CD14-positive monocyte (primary cell): Measurements from ENCODE around the gene KRTAP5-7. TPM values are rescaled to one million over a fixed set of nuclear protein-coding genes. Genes with fewer than 3 reads are reported as not detected.

Experiments used
- DNase-seq, 3 donors: peaks; one replicate each; pipeline ENCODE4 v3.0.0-alpha.2; 2011 to 2022
- H2AFZ ChIP-seq: 2 replicates; pipeline ENCODE4 v1.6.0; 2012; ENCODE audit warnings: mild to moderate bottlenecking, low read depth, low read length, inconsistent platforms; ENCODE audit not compliant: insufficient read depth, poor library complexity, severe bottlenecking
- H3K27ac ChIP-seq, 2 donors: 1 replicate in 1 of 2; 2 replicates in 1 of 2; pipeline ENCODE4 v1.5.1; 2012 to 2013; ENCODE audit warnings: low read length in 2 of 2, control low read depth in 1 of 2, inconsistent platforms in 1 of 2, low read depth in 1 of 2, mild to moderate bottlenecking in 1 of 2
- H3K27me3 ChIP-seq, 2 donors: one replicate each; pipeline versions ENCODE4 v1.6.0 to v1.6.1; 2011 to 2013; ENCODE audit warnings: low read length in 2 of 2; ENCODE audit not compliant: control insufficient read depth in 2 of 2, insufficient read depth in 2 of 2
- H3K36me3 ChIP-seq, 2 donors: replicated peaks in 1 of 2; 1 replicate in 1 of 2; 2 replicates in 1 of 2; pipeline versions ENCODE4 v1.5.1 to v1.6.1; 2012 to 2013; ENCODE audit warnings: low read length in 2 of 2, control low read depth in 1 of 2, inconsistent platforms in 1 of 2, mild to moderate bottlenecking in 1 of 2; ENCODE audit not compliant: insufficient read depth in 2 of 2, control insufficient read depth in 1 of 2
- H3K4me1 ChIP-seq, 2 donors: 1 replicate in 1 of 2; 2 replicates in 1 of 2; pipeline versions ENCODE4 v1.5.1 to v1.6.1; 2012 to 2013; ENCODE audit warnings: low read length in 2 of 2, control low read depth in 1 of 2, inconsistent platforms in 1 of 2, mild to moderate bottlenecking in 1 of 2, moderate library complexity in 1 of 2; ENCODE audit not compliant: insufficient read depth in 2 of 2, control insufficient read depth in 1 of 2
- H3K4me2 ChIP-seq: replicated peaks from 2 replicates; pipeline ENCODE3; 2012; ENCODE audit warnings: low read length, moderate library complexity, mild to moderate bottlenecking; ENCODE audit not compliant: poor library complexity, severe bottlenecking; ENCODE audit errors: extremely low read depth
- H3K4me3 ChIP-seq, 3 experiments: fragments of 200-600 bp in 1 of 3; sonication (generic) in 1 of 3; replicated peaks in 1 of 3; 1 replicate in 2 of 3; 2 replicates in 1 of 3; pipeline ENCODE4 v1.5.1; 2011 to 2013; ENCODE audit warnings: low read length in 3 of 3, mild to moderate bottlenecking in 3 of 3, control low read depth in 2 of 3, low read depth in 2 of 3, inconsistent platforms in 1 of 3, moderate library complexity in 1 of 3
- H3K79me2 ChIP-seq: 2 replicates; pipeline ENCODE4 v1.6.0; 2012; ENCODE audit warnings: mild to moderate bottlenecking, control low read depth, inconsistent platforms, low read length, moderate library complexity; ENCODE audit not compliant: insufficient read depth
- H3K9ac ChIP-seq: 2 replicates; pipeline ENCODE4 v1.6.0; 2017; ENCODE audit warnings: low read length, mild to moderate bottlenecking; ENCODE audit not compliant: insufficient read depth, poor library complexity, severe bottlenecking
- H3K9me3 ChIP-seq, 2 donors: replicated peaks in 1 of 2; 1 replicate in 1 of 2; 2 replicates in 1 of 2; pipeline versions ENCODE4 v1.5.1 to v1.6.1; 2012 to 2013; ENCODE audit warnings: low read length in 2 of 2, control low read depth in 1 of 2; ENCODE audit not compliant: control insufficient read depth in 1 of 2, insufficient read depth in 1 of 2
- H4K20me1 ChIP-seq: 2 replicates; pipeline ENCODE4 v1.6.0; 2012; ENCODE audit warnings: mild to moderate bottlenecking, low read length, control low read depth, moderate library complexity; ENCODE audit not compliant: insufficient read depth
- H3K27ac Mint-ChIP-seq, 7 donors: one replicate each; pipeline ENCODE4 v1.8.0; 2020; ENCODE audit warnings: mild to moderate bottlenecking in 7 of 7, mixed read lengths in 7 of 7, moderate library complexity in 6 of 7, inconsistent platforms in 2 of 7
- H3K27me3 Mint-ChIP-seq, 3 donors: one replicate each; pipeline ENCODE4 v1.8.0; 2021 to 2022; ENCODE audit warnings: low read depth in 3 of 3, mild to moderate bottlenecking in 3 of 3, mixed read lengths in 3 of 3, moderate library complexity in 3 of 3, inconsistent platforms in 1 of 3
- H3K36me3 Mint-ChIP-seq, 2 donors: one replicate each; pipeline ENCODE4 v1.8.0; 2020; ENCODE audit warnings: mixed read lengths in 2 of 2, inconsistent platforms in 1 of 2, mild to moderate bottlenecking in 1 of 2
- H3K4me1 Mint-ChIP-seq: one replicate; pipeline ENCODE4 v1.8.0; 2020; ENCODE audit warnings: mild to moderate bottlenecking, mixed read lengths
- H3K4me3 Mint-ChIP-seq, 2 donors: one replicate each; pipeline ENCODE4 v1.8.0; 2020; ENCODE audit warnings: mild to moderate bottlenecking in 2 of 2, mixed read lengths in 2 of 2, moderate library complexity in 1 of 2
- H3K9me3 Mint-ChIP-seq, 7 donors: one replicate each; pipeline ENCODE4 v1.8.0; 2020 to 2022; ENCODE audit warnings: mixed read lengths in 7 of 7, mild to moderate bottlenecking in 6 of 7, moderate library complexity in 6 of 7, inconsistent platforms in 2 of 7
- CTCF ChIP-seq: fragments of 200-600 bp; IDR thresholded peaks from one replicate; pipeline ENCODE4 v1.8.0; 2022; ENCODE audit warnings: antibody characterized with exemption, mild to moderate bottlenecking
- WGBS: methylation state at CpG from one replicate; pipeline ENCODE4 v1.1.5; 2013; ENCODE audit warnings: missing lambda C conversion rate; ENCODE audit not compliant: insufficient coverage; 5-methylcytosine and 5-hydroxymethylcytosine counted together
- intact Hi-C, 2 donors: fragments of 100-400 bp; cut with micrococcal nuclease; formaldehyde crosslinking; loops; one replicate each; pipeline versions ENCODE4 v1.15.0 to v1.15.1; 2023
- polyA plus RNA-seq, 3 donors: library from polyadenylated mRNA; depleted of rRNA in 1 of 3; unstranded in 2 of 3; stranded (reverse) in 1 of 3; fragments of 300-500 nt in 2 of 3; fragments of >200 nt in 1 of 3; fragmentation: Illumina TruSeq in 2 of 3; gene quantifications; 1 replicate in 2 of 3; 2 replicates in 1 of 3; pipeline ENCODE4 v1.2.3, GENCODE V29; 2012 to 2021

The KRTAP5-7 gene
- polyA plus RNA-seq, 3 donors, result 0.05 TPM; not detected in 2

- H3K27me3 ChIP-seq, result no peaks in the 10 kb centered on the region
- peak; percentile 18 to 58 (median 19) for DNase-seq
- TF ChIP-seq CTCF, result no peak
- peaks cover 0 to 4% (median 1%) of the 10 kb centered on the region in 3 donors for H3K27me3 Mint-ChIP-seq
- H3K9ac ChIP-seq, result no peak overlapping the region
- no peak overlapping the region for H3K4me2 ChIP-seq
- no peaks in the 10 kb centered on the region for H3K79me2 ChIP-seq
- no peak overlapping the region for H3K4me3 Mint-ChIP-seq
- peaks cover 0 to 3% (median 0%) of the 10 kb centered on the region in 7 donors for H3K9me3 Mint-ChIP-seq
- no CpG with 5 or more reads among the region's 1 CpG for WGBS
- peaks cover 0 to 5% of the 10 kb centered on the region in 2 donors for H3K9me3 ChIP-seq
- H3K4me3 ChIP-seq, result no peak overlapping the region
- intact Hi-C loops, result no loop called here
- H3K4me1 ChIP-seq, result peaks cover 0 to 4% of the 10 kb centered on the region in 2 donors
- H3K4me1 Mint-ChIP-seq, result peaks cover 17% of the 10 kb centered on the region
- no peaks in the 10 kb centered on the region for H3K36me3 Mint-ChIP-seq
- no peaks in the 10 kb centered on the region for H3K36me3 ChIP-seq
- no peaks in the 10 kb centered on the region for H4K20me1 ChIP-seq
- no peak overlapping the region for H3K27ac ChIP-seq
- H2AFZ ChIP-seq, result no peak overlapping the region
- no peak overlapping the region for H3K27ac Mint-ChIP-seq
Measured at GRCh38 chr11:71551711-71552110, 24.6 kb downstream of the KRTAP5-7 start.

- H3K9me3 Mint-ChIP-seq, result peaks cover 0 to 3% (median 0%) of the 10 kb centered on the region in 7 donors
- Histone ChIP-seq H4K20me1 (no peaks in the 10 kb centered on the region), H3K79me2 (no peaks in the 10 kb centered on the region), H3K36me3 (no peaks in the 10 kb centered on the region), H3K27ac (no peak overlapping the region), H3K9ac (no peak overlapping the region), H3K4me1 (peaks cover 0 to 4% of the 10 kb centered on the region in 2 donors), H3K27me3 (no peaks in the 10 kb centered on the region), H3K9me3 (no peaks in the 10 kb centered on the region), H2AFZ (no peak overlapping the region), H3K4me3 (no peak overlapping the region), H3K4me2 (no peak overlapping the region)
- WGBS, result 93% methylated on average over 6 of the region's 6 CpGs
- H3K27me3 Mint-ChIP-seq, result peaks cover 0 to 7% (median 4%) of the 10 kb centered on the region in 3 donors
- TF ChIP-seq CTCF, result no peak
- no peak overlapping the region for H3K4me3 Mint-ChIP-seq
- peaks cover 7% of the 10 kb centered on the region for H3K4me1 Mint-ChIP-seq
- intact Hi-C loops, result no loop called here
- H3K27ac Mint-ChIP-seq, result no peak overlapping the region
- no peak for DNase-seq
- H3K36me3 Mint-ChIP-seq, result no peaks in the 10 kb centered on the region
Measured at GRCh38 chr11:71554996-71555395, 27.9 kb downstream of the KRTAP5-7 start.
